Measurements from ENCODE around the gene IVNS1ABP. TPM values are rescaled to one million over a fixed set of nuclear protein-coding genes. Genes with fewer than 3 reads are reported as not detected.
A peak's percentile ranks its signal among the peaks of the same experiment; 100 is the strongest.

The IVNS1ABP gene
- total and polyA plus RNA-seq, 10 of the 15 experiments (the other 5 are each of a cell fraction or from before 2014, with no cell fraction given), result 19.2 to 154 (median 43.9) TPM

- TF ChIP-seq GABPA (IDR thresholded peaks at IDR 0.05; ENCODE audit: low read depth) (0 out of 2 replicates have a peak, but pooled peaks have one; percentile 9), PAX8 (IDR thresholded peaks at IDR 0.05) (no peak), POLR2AphosphoS5 (IDR thresholded peaks at IDR 0.05; ENCODE audit: low read length) (0 out of 2 replicates have a peak, but pooled peaks have one; percentile 13), CHD2 (IDR thresholded peaks at IDR 0.05; ENCODE audit: borderline replicate concordance, low read depth, low read length) (peak; percentile 75), MYC (IDR thresholded peaks at IDR 0.05; ENCODE audit: insufficient read depth, insufficient read length, insufficient replicate concordance, low read length, severe bottlenecking) (peak; percentile 50), MEF2B (IDR thresholded peaks at IDR 0.05; ENCODE audit: partially characterized antibody, poor library complexity, severe bottlenecking) (no peak), TCF3 (IDR thresholded peaks at IDR 0.05; ENCODE audit: borderline replicate concordance, insufficient read depth, low read depth, low read length) (no peak), POLR2AphosphoS2 (IDR thresholded peaks at IDR 0.05; ENCODE audit: low read depth, low read length) (no peak; the same call in 1 of the 2 replicates), SP1 (IDR thresholded peaks at IDR 0.05; ENCODE audit: low read depth, low read length) (peak; percentile 76), NFYB (IDR thresholded peaks at IDR 0.05; ENCODE audit: insufficient read depth, low read depth, low read length) (peak; percentile 94), STAT3 (IDR thresholded peaks at IDR 0.05; ENCODE audit: low read depth, low read length) (no peak), NFIC (IDR thresholded peaks at IDR 0.05; ENCODE audit: low read depth, low read length) (no peak), FOS (IDR thresholded peaks at IDR 0.05; ENCODE audit: borderline replicate concordance, extremely low read depth, insufficient read length) (no peak), PKNOX1 (IDR thresholded peaks at IDR 0.05) (peak; percentile 98), IRF4 (IDR thresholded peaks at IDR 0.05; ENCODE audit: low read depth, low read length) (no peak), JUNB (IDR thresholded peaks at IDR 0.05) (no peak), EED (IDR thresholded peaks at IDR 0.05; ENCODE audit: low read depth) (peak; percentile 52; the same call in 1 of the 2 replicates), REST (IDR thresholded peaks at IDR 0.05; ENCODE audit: low read depth, low read length) (no peak)
- TF ChIP-seq, protein P1, sequence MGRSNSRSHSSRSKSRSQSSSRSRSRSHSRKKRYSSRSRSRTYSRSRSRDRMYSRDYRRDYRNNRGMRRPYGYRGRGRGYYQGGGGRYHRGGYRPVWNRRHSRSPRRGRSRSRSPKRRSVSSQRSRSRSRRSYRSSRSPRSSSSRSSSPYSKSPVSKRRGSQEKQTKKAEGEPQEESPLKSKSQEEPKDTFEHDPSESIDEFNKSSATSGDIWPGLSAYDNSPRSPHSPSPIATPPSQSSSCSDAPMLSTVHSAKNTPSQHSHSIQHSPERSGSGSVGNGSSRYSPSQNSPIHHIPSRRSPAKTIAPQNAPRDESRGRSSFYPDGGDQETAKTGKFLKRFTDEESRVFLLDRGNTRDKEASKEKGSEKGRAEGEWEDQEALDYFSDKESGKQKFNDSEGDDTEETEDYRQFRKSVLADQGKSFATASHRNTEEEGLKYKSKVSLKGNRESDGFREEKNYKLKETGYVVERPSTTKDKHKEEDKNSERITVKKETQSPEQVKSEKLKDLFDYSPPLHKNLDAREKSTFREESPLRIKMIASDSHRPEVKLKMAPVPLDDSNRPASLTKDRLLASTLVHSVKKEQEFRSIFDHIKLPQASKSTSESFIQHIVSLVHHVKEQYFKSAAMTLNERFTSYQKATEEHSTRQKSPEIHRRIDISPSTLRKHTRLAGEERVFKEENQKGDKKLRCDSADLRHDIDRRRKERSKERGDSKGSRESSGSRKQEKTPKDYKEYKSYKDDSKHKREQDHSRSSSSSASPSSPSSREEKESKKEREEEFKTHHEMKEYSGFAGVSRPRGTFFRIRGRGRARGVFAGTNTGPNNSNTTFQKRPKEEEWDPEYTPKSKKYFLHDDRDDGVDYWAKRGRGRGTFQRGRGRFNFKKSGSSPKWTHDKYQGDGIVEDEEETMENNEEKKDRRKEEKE (IDR thresholded peaks at IDR 0.05), result no peak
- TF ChIP-seq, protein P2, sequence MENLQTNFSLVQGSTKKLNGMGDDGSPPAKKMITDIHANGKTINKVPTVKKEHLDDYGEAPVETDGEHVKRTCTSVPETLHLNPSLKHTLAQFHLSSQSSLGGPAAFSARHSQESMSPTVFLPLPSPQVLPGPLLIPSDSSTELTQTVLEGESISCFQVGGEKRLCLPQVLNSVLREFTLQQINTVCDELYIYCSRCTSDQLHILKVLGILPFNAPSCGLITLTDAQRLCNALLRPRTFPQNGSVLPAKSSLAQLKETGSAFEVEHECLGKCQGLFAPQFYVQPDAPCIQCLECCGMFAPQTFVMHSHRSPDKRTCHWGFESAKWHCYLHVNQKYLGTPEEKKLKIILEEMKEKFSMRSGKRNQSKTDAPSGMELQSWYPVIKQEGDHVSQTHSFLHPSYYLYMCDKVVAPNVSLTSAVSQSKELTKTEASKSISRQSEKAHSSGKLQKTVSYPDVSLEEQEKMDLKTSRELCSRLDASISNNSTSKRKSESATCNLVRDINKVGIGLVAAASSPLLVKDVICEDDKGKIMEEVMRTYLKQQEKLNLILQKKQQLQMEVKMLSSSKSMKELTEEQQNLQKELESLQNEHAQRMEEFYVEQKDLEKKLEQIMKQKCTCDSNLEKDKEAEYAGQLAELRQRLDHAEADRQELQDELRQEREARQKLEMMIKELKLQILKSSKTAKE (IDR thresholded peaks at IDR 0.05; ENCODE audit: low read depth, poor library complexity, severe bottlenecking), result no peak
These were observed 645 bp downstream of the IVNS1ABP start (continued) for GRCh38 chr1:185316163-185317033.

Measured in GM12878 (cell line).